Tibial nerve (tissue), 4 donors: ENCODE measurements around the gene KIF3C. TPM values are rescaled to one million over a fixed set of nuclear protein-coding genes. Genes with fewer than 3 reads are reported as not detected.

ENCODE experiments used
- DNase-seq, 2 donors: peaks; one replicate each; pipeline ENCODE4 v3.0.0-alpha.2; 2019; ENCODE audit warnings: low spot score in 2 of 2
- H3K27ac ChIP-seq, 4 donors: fragments of 200-600 bp; sonication (generic) in 3 of 4; one replicate each; pipeline ENCODE4 v1.5.1; 2017 to 2019; ENCODE audit warnings: mild to moderate bottlenecking in 1 of 4
- H3K27me3 ChIP-seq, 2 donors: fragments of 200-600 bp; sonication (generic) in 1 of 2; one replicate each; pipeline versions ENCODE4 v1.5.1 to v1.6.0; 2017 to 2019
- H3K36me3 ChIP-seq, 3 donors: fragments of 200-600 bp; sonication (generic); one replicate each; pipeline ENCODE4 v1.5.1; 2018 to 2019
- H3K4me1 ChIP-seq, 4 donors: fragments of 200-600 bp; sonication (generic) in 3 of 4; one replicate each; pipeline ENCODE4 v1.5.1; 2017 to 2019
- H3K4me3 ChIP-seq, 4 donors: fragments of 200-600 bp; sonication (generic) in 3 of 4; one replicate each; pipeline ENCODE4 v1.5.1; 2017 to 2019; ENCODE audit warnings: mild to moderate bottlenecking in 1 of 4, moderate library complexity in 1 of 4
- H3K9me3 ChIP-seq, 4 donors: fragments of 200-600 bp; sonication (generic) in 3 of 4; one replicate each; pipeline ENCODE4 v1.5.1; 2017 to 2019
- EP300 ChIP-seq, 2 donors: sonication (generic); formaldehyde crosslinking; IDR thresholded peaks; one replicate each; pipeline ENCODE4 v1.6.1; 2017; ENCODE audit warnings: antibody characterized with exemption in 2 of 2, mild to moderate bottlenecking in 1 of 2
- POLR2A ChIP-seq, 2 donors: fragments of 450-650 bp; IDR thresholded peaks; one replicate each; pipeline ENCODE4 v1.6.1; 2017; ENCODE audit warnings: antibody characterized with exemption in 2 of 2, mild to moderate bottlenecking in 2 of 2, moderate library complexity in 2 of 2
- WGBS, 2 donors: methylation state at CpG; one replicate each; pipeline ENCODE4 v1.1.5; 2018; 5-methylcytosine and 5-hydroxymethylcytosine counted together
- small RNA-seq: library from RNA; depleted of rRNA; stranded (forward); fragments of <200 nt; gene quantifications from one replicate; pipeline ENCODE3, GENCODE V24; 2016
- total RNA-seq, 4 donors: library from RNA; depleted of rRNA; stranded (reverse); fragments of >200 nt; gene quantifications; one replicate each; pipeline ENCODE4 v1.1.0, GENCODE V29; 2016
- TF ChIP-seq, protein P1 (sequence below), 5 experiments: fragments of 200-600 bp in 3 of 5; fragments of 450-650 bp in 2 of 5; sonication (generic) in 3 of 5; IDR thresholded peaks; one replicate each; pipeline ENCODE4 v1.5.1; 2016 to 2019; ENCODE audit warnings: antibody characterized with exemption in 5 of 5, mild to moderate bottlenecking in 3 of 5, moderate library complexity in 2 of 5

The KIF3C gene
- total RNA-seq, 4 donors from 2014 or later: 20.2 to 31.9 (median 22.8) TPM

DNA sequence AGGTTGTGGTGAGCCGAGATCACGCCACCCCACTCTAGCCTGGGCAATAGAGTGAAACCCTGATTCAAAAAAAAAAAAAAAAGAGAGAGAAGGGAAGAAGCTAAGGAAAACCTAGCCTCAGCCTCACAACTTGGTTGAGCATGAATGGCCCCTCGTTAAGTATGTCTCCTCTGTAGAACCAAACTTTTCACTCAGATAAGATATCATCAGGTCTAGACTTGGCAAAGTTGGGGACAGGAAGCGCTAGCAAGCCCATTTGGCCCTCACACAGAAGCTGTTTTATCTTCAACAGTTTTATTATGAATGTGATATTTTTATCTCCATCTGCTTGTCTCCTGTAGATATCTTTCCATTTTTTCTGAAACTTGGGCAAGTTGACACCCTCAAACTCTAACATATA, 100.5 kb downstream of the KIF3C start:
- H3K27me3 ChIP-seq: no peaks in the 10 kb centered on the region
- TF ChIP-seq EP300 (IDR thresholded peaks at IDR 0.05): no peak
- no peak for TF ChIP-seq POLR2A (IDR thresholded peaks at IDR 0.05)
- TF ChIP-seq, protein P1, sequence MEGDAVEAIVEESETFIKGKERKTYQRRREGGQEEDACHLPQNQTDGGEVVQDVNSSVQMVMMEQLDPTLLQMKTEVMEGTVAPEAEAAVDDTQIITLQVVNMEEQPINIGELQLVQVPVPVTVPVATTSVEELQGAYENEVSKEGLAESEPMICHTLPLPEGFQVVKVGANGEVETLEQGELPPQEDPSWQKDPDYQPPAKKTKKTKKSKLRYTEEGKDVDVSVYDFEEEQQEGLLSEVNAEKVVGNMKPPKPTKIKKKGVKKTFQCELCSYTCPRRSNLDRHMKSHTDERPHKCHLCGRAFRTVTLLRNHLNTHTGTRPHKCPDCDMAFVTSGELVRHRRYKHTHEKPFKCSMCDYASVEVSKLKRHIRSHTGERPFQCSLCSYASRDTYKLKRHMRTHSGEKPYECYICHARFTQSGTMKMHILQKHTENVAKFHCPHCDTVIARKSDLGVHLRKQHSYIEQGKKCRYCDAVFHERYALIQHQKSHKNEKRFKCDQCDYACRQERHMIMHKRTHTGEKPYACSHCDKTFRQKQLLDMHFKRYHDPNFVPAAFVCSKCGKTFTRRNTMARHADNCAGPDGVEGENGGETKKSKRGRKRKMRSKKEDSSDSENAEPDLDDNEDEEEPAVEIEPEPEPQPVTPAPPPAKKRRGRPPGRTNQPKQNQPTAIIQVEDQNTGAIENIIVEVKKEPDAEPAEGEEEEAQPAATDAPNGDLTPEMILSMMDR (IDR thresholded peaks at IDR 0.05): no peak
- peaks cover 0 to 6% (median 5%) of the 10 kb centered on the region in 4 donors for H3K4me1 ChIP-seq
- no peak overlapping the region for H3K27ac ChIP-seq
- DNase-seq: no peak
- no peaks in the 10 kb centered on the region for H3K9me3 ChIP-seq
- H3K4me3 ChIP-seq: no peak overlapping the region
- no peaks in the 10 kb centered on the region for H3K36me3 ChIP-seq
- WGBS, 2 donors: 80 to 89% methylated on average over 4 of the region's 4 CpGs

GRCh38 chr2:25879133-25879730, 103.1 kb downstream of the KIF3C start:
- H3K9me3 ChIP-seq: no peaks in the 10 kb centered on the region
- H3K4me1 ChIP-seq: peaks cover 0 to 19% (median 12%) of the 10 kb centered on the region in 4 donors
- TF ChIP-seq POLR2A (IDR thresholded peaks at IDR 0.05): no peak
- TF ChIP-seq, protein P1 (IDR thresholded peaks at IDR 0.05): no peak
- no peak for TF ChIP-seq EP300 (IDR thresholded peaks at IDR 0.05)
- 90 to 94% methylated on average over 5 of the region's 5 CpGs for WGBS, 2 donors
- H3K36me3 ChIP-seq: peaks cover 0 to 7% (median 0%) of the 10 kb centered on the region in 3 donors
- H3K4me3 ChIP-seq: peak overlapping the region in 1 of 4 donors; percentile 68
- DNase-seq: no peak
- H3K27me3 ChIP-seq: no peaks in the 10 kb centered on the region
- peak overlapping the region in 3 of 4 donors; percentile 81 to 95 (median 92) for H3K27ac ChIP-seq

DNA sequence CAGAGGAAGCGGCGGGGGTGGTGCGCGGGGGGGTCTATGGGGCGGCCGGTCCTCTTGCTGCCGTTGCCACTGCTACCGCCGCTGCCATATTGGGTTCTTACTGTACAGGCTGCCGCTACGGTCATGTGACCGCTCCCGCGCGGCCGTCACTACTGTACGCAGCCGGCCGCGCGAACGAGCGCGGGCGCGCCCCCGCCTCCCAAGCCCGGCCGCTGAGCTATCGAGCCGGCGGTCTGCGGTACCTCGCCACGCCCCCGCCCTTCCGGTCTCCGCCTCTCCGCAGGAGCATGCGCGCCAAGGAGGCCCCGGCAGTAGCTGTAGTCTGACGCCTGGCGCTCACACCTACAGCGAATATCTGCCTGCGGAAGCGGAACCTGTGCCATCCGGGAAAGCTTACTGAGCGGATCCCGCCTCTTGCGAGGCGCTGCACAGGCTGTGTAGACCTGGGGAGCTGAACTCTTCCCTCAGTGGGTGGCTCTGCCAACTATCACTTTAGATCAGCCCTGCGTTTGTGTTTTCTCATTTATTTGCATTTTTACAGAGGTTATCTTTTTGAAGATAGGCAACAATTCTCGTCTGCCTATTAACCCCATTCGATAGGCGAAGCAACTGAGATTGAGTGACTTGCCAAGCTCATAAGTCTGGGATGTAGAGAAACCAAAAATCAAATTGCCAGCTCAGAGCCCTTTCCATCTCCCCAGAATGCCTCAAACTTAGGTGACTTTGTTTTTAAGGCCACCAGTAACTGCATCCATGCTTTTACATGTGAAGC, 103.8 kb downstream of the KIF3C start, which contains the start of gene ASXL2:
ASXL2 (minus strand) TSS at position 127 of the 772 bp plus-strand sequence. CDS start 265 bp downstream, outside the sequence.
- 2 to 3% methylated on average over 29 to 51 of the region's 56 CpGs for WGBS, 2 donors
- TF ChIP-seq EP300 (IDR thresholded peaks at IDR 0.05): peak in 1 of 2 donors; percentile 91
- peak; percentile 38 to 79 for TF ChIP-seq POLR2A (IDR thresholded peaks at IDR 0.05)
- TF ChIP-seq, protein P1 (IDR thresholded peaks at IDR 0.05): peak in 2 of 5 experiments; percentile 5 to 40

GRCh38 chr2:25877431-25878360, 104.6 kb downstream of the KIF3C start:
- Histone ChIP-seq H3K36me3 (peaks cover 0 to 13% (median 0%) of the 10 kb centered on the region in 3 donors), H3K27ac (peak overlapping the region; percentile 48 to 95 (median 86)), H3K9me3 (no peaks in the 10 kb centered on the region), H3K4me3 (peak overlapping the region; percentile 68 to 90 (median 73)), H3K27me3 (no peaks in the 10 kb centered on the region), H3K4me1 (peaks cover 0 to 19% (median 12%) of the 10 kb centered on the region in 4 donors)
- 0 to 1% methylated on average over 49 to 57 of the region's 64 CpGs for WGBS, 2 donors
- no peak for TF ChIP-seq POLR2A (IDR thresholded peaks at IDR 0.05)
- TF ChIP-seq EP300 (IDR thresholded peaks at IDR 0.05): peak in 1 of 2 donors; percentile 5
- peak in 1 of 2 donors; percentile 17 for DNase-seq

More for the DNA sequence above, 103.8 kb downstream of the KIF3C start, which contains the start of gene ASXL2:
- Histone ChIP-seq H3K36me3 (peaks cover 0 to 13% (median 0%) of the 10 kb centered on the region in 3 donors), H3K27ac (peak within 1 kb of the TSS; percentile 48 to 95 (median 86)), H3K27me3 (no peaks in the 10 kb centered on the region), H3K9me3 (no peaks in the 10 kb centered on the region), H3K4me3 (peak within 1 kb of the TSS; percentile 68 to 90 (median 73)), H3K4me1 (peaks cover 0 to 19% (median 12%) of the 10 kb centered on the region in 4 donors)
- peak; percentile 90 to 93 for DNase-seq

Small RNA genes within 50 kb of the gene (small RNA-seq; reads per million reads assigned to genes)
- not detected for gene NDUFB4P4
- not detected for gene UQCRHP2

Other genes starting within 250 kb of the KIF3C start
- gene ASXL2, start 104.0 kb downstream of the KIF3C start, total RNA-seq: 10 to 100 TPM; 13.2 to 21.2 (median 16.5) TPM
- 100 to 1,000 TPM; 133 to 196 (median 155) TPM for gene RAB10, start 51.6 kb upstream of the KIF3C start, total RNA-seq
- gene GAREM2, start 190.6 kb upstream of the KIF3C start, total RNA-seq: 1 to 10 TPM; 1.5 to 4.7 (median 3.2) TPM